NCI-H446 (cell line): ENCODE data around the gene MBNL3.
"Not testable (repeated sequence)": the region's sequence is repeated elsewhere in the genome, so short reads cannot be mapped to it uniquely, and the experiment has no call there.

Experiments
- DNase-seq, 2 experiments: peaks; one replicate each; lab custom pipeline; 2025; lab: John Stamatoyannopoulos, UW

The MBNL3 gene

DNA sequence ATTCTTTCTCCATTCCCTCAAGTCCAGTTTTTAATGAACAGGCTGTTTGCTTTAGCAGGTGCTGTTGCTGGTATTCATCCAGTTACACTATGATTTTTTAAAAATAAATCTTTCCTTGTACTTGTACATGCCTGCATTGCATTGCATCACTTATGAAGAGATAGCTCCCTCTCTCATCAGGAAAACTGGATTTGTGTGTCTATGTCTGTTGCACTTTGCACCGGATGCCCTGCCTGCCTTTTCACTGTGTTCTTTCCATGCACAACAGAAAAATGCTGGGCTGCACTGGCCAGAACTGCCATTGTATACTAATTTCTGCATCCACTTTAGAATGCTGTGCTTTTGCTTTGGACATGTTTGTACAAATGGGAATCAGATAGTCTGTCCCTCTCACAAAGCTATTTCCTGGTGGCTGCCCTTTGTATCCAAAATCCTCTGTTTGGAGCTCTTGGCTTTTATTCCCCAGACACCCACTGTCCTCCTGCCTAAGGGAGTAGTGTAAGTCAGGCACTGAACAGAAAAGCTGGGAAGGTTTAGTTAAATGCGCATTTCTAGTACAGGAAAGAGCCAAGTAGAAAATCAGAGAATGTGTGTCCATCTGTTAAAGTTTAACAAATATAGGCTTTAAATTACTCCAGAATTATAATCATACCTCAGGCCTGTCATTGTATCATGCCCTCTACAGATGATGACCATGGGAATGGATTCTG lies 119.1 kb downstream of the MBNL3 start:
- DNase-seq: no peak

DNA sequence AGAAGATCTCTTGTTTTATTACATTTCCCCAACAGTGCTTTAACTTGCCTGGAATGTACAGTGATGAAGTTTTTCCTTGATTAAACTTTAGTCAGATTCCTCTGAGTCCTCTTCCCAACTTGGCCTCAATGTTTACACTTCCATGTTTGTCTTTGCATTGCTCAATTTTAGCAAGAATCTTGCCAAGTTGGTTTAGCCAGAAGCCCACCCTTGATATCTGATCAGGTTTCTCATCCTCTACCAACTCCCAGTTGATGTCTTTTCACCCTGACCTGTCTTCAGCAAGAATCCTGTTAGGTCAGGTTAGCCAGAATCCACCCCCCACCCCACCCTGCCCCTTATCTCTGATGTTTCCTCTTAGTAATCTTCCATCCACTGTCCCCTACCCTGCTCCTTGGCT lies 120.9 kb downstream of the MBNL3 start:
- no peak for DNase-seq

DNA sequence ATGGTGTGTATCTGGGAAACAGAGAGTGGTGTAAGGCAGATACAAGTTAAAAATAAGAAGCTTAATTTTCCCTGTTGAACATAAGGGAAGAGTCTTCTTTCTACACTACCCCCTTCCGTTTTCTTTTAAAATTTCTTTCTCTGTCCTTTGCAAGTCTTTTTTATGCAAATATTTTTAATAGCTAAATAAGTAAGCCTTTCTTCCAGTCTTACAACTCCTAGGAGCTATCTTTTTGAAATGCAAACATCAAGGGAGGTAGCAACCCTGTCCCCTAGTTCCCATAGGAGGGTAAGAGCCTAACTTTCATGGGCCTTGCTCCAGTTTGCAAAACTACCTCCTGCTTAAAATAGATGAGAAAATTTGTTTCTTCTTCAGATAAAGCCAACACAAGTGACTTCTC lies 121.5 kb downstream of the MBNL3 start:
- no peak for DNase-seq

DNA sequence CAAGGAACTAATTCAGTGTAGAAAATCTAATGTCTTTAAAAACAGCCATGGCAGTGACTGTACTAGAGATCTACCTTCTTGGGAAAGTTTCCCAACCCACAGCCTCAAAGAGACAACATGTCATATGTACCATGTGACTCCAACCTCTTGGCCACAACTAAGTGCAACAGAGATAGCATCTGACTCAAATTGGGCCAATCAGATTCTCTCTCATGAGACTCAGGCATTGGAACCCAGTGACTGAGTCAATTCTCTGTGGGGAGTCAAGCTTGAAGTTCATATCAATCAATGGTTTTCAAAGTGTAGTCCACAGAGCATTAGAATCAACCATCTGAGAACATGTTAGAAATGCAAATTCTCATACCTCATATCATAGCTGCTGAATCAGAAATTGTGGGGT lies 123.3 kb downstream of the MBNL3 start:
- DNase-seq: no peak

DNA sequence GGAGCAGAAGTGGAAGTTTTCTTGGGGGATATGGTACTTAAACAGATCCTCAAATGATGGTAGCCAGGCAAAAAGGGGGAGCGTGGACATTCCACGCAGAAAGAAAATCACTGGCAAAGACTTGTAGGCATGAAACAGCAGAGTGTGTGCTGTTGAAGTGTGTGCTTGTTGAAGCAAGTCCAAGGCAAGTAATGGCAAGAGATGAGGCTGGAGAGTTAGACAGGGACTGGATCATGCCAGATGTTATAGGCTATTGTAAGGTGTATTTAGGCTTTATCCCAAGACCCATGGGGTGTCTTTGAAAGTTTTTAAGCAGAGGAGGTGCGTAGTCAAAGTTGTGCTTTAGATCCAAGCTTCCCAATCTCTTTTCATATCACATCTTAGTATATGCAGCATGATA lies 124.5 kb downstream of the MBNL3 start:
- no peak for DNase-seq

DNA sequence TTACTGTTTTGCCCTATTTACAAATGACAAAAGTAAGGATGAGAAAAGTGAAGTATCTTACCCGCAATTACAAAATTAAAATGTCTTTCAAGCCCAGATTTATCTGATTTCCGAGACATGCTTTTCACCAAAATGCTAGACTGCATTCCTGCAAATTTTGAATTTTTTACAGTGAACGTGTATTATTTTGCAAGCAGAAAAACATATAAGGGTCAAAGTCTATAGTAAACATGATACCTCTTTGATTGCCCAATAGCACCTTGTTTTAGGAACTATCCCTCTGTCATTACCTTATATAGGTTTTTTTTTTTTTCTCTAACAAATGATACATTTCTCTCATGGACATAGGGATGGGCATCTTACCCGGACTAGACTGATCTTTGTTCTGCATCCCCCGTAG lies 135.4 kb downstream of the MBNL3 start:
- DNase-seq: no peak

DNA sequence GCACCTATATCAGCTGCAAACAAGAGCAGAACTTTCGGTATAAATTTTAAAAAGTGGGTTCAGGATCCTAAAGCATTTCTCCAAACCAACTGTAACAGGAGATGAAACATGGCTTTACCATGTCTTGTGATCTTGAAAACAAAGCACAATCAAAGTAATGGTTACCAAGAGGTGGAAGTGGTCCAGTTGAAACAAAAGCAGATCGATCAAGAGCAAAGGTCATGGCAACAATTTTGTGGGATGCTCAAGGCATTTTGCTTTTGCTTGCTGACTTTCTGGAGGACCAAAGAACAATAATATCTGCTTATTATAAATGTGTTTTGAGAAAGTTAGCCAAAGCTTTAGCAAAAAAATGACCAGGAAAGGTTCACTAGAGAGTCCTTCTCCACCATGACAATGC lies 152.7 kb downstream of the MBNL3 start:
- no peak for DNase-seq

GRCh38 chrX:132333351-132333750 lies 155.5 kb downstream of the MBNL3 start:
- no peak for DNase-seq

GRCh38 chrX:132331532-132331931 lies 157.3 kb downstream of the MBNL3 start:
- no peak for DNase-seq

GRCh38 chrX:132331000-132331399 lies 157.8 kb downstream of the MBNL3 start:
- DNase-seq: no peak

DNA sequence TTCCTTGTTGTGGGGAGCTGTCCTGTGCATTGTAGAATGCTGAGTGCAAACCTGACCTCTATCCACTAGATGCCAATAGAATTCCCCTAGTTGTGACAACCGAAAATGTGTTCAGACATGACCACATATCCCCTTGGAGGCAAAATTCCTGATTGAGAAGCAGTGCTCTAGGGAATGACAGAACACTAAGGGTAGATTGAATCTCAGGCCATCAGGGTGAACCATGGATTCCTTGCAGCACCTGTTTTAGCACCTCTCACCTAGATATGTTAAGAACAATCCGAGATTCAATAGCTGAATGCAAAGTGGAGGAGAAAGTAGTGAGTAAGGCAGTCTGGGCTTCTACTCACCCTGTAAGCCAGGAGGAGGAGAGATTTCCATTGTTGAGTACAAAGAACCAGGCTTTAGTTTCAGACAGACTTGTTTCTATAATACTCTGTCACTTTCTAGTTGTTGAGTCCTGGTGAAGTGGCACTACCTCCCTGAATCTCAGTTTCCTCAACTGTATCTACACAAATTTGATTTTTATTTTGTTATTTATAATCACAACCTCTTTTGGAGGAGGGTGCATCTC lies 158.6 kb downstream of the MBNL3 start:
- DNase-seq: no peak

DNA sequence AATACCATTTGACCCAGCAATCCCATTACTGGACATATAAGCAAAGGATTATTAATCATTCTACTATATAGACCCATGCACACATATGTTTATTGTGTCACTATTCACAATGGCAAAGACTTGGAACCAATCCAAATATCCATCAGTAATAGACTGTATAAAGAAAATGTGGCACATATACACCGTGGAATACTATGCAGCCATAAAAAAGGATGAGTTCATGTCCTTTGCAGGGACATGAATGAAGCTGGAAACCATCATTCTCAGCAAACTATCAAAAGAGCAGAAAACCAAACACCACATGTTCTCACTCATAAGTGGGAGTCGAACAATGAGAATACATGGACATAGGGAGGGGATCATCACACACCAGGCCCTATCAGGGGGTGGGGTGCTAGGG lies 161.9 kb downstream of the MBNL3 start:
- not testable (repeated sequence) for DNase-seq
